ENCODE data around the gene SMC1B.
"Not testable (repeated sequence)": the region's sequence is repeated elsewhere in the genome, so short reads cannot be mapped to it uniquely, and the experiment has no call there.

Gene SMC1B

GRCh38 chr22:45359627-45360026 lies 53.8 kb downstream of the SMC1B start:
- H3K9ac ChIP-seq (ENCODE audit: low read length), result no peak overlapping the region
- H3K9me3 ChIP-seq (ENCODE audit: control insufficient read depth, low read depth, low read length), result no peaks in the 10 kb centered on the region
- no peaks in the 10 kb centered on the region for H3K27me3 ChIP-seq (ENCODE audit: control insufficient read depth, insufficient read depth, low read length)
- no peaks in the 10 kb centered on the region for H3K36me3 ChIP-seq (ENCODE audit: control insufficient read depth, low read depth, low read length)
- H3K4me1 ChIP-seq (ENCODE audit: control insufficient read depth, low read depth, low read length), result no peaks in the 10 kb centered on the region
- no peak overlapping the region for H3K27ac ChIP-seq (ENCODE audit: low read length)
- H3K4me3 ChIP-seq (ENCODE audit: low read length), result no peak overlapping the region

GRCh38 chr22:45358127-45358526 lies 55.3 kb downstream of the SMC1B start:
- Histone ChIP-seq H3K27me3 (ENCODE audit: control insufficient read depth, insufficient read depth, low read length) (no peaks in the 10 kb centered on the region), H3K9me3 (ENCODE audit: control insufficient read depth, low read depth, low read length) (no peaks in the 10 kb centered on the region), H3K4me3 (ENCODE audit: low read length) (no peak overlapping the region), H3K9ac (ENCODE audit: low read length) (no peak overlapping the region), H3K27ac (ENCODE audit: low read length) (no peak overlapping the region), H3K36me3 (ENCODE audit: control insufficient read depth, low read depth, low read length) (no peaks in the 10 kb centered on the region), H3K4me1 (ENCODE audit: control insufficient read depth, low read depth, low read length) (no peaks in the 10 kb centered on the region)

- no peaks in the 10 kb centered on the region for H3K4me1 ChIP-seq (ENCODE audit: control insufficient read depth, low read depth, low read length)
Measured at GRCh38 chr22:45357490-45357889, 55.9 kb downstream of the SMC1B start.

GRCh38 chr22:45353786-45354185 lies 59.6 kb downstream of the SMC1B start:
- Histone ChIP-seq H3K9ac (ENCODE audit: low read length) (no peak overlapping the region), H3K9me3 (ENCODE audit: control insufficient read depth, low read depth, low read length) (no peaks in the 10 kb centered on the region), H3K4me3 (ENCODE audit: low read length) (no peak overlapping the region), H3K4me1 (ENCODE audit: control insufficient read depth, low read depth, low read length) (no peaks in the 10 kb centered on the region), H3K27ac (ENCODE audit: low read length) (no peak overlapping the region), H3K27me3 (ENCODE audit: control insufficient read depth, insufficient read depth, low read length) (no peaks in the 10 kb centered on the region), H3K36me3 (ENCODE audit: control insufficient read depth, low read depth, low read length) (no peaks in the 10 kb centered on the region)

More at GRCh38 chr22:45357490-45357889, 55.9 kb downstream of the SMC1B start:
- Histone ChIP-seq H3K27me3 (ENCODE audit: control insufficient read depth, insufficient read depth, low read length) (no peaks in the 10 kb centered on the region), H3K9me3 (ENCODE audit: control insufficient read depth, low read depth, low read length) (no peaks in the 10 kb centered on the region), H3K36me3 (ENCODE audit: control insufficient read depth, low read depth, low read length) (no peaks in the 10 kb centered on the region), H3K27ac (ENCODE audit: low read length) (no peak overlapping the region), H3K9ac (ENCODE audit: low read length) (no peak overlapping the region), H3K4me3 (ENCODE audit: low read length) (no peak overlapping the region)

- H3K9ac ChIP-seq (ENCODE audit: low read length); H3K27ac ChIP-seq (ENCODE audit: low read length); H3K27me3 ChIP-seq (ENCODE audit: control insufficient read depth, insufficient read depth, low read length); H3K4me3 ChIP-seq (ENCODE audit: low read length); H3K4me1 ChIP-seq (ENCODE audit: control insufficient read depth, low read depth, low read length); H3K9me3 ChIP-seq (ENCODE audit: control insufficient read depth, low read depth, low read length); H3K36me3 ChIP-seq (ENCODE audit: control insufficient read depth, low read depth, low read length): not testable (repeated sequence)
Measured at GRCh38 chr22:45352757-45353156, 60.6 kb downstream of the SMC1B start.

GRCh38 chr22:45351956-45352355 lies 61.4 kb downstream of the SMC1B start:
- Histone ChIP-seq H3K27ac (ENCODE audit: low read length) (no peak overlapping the region), H3K4me1 (ENCODE audit: control insufficient read depth, low read depth, low read length) (no peaks in the 10 kb centered on the region), H3K4me3 (ENCODE audit: low read length) (no peak overlapping the region), H3K9ac (ENCODE audit: low read length) (no peak overlapping the region), H3K27me3 (ENCODE audit: control insufficient read depth, insufficient read depth, low read length) (no peaks in the 10 kb centered on the region), H3K9me3 (ENCODE audit: control insufficient read depth, low read depth, low read length) (no peaks in the 10 kb centered on the region), H3K36me3 (ENCODE audit: control insufficient read depth, low read depth, low read length) (no peaks in the 10 kb centered on the region)

- no peaks in the 10 kb centered on the region for H3K4me1 ChIP-seq (ENCODE audit: control insufficient read depth, low read depth, low read length)
- no peak overlapping the region for H3K27ac ChIP-seq (ENCODE audit: low read length)
- no peaks in the 10 kb centered on the region for H3K36me3 ChIP-seq (ENCODE audit: control insufficient read depth, low read depth, low read length)
- no peaks in the 10 kb centered on the region for H3K9me3 ChIP-seq (ENCODE audit: control insufficient read depth, low read depth, low read length)
- H3K4me3 ChIP-seq (ENCODE audit: low read length), result no peak overlapping the region
- H3K27me3 ChIP-seq (ENCODE audit: control insufficient read depth, insufficient read depth, low read length), result no peaks in the 10 kb centered on the region
- no peak overlapping the region for H3K9ac ChIP-seq (ENCODE audit: low read length)
Measured at GRCh38 chr22:45349916-45350315, 63.5 kb downstream of the SMC1B start.

GRCh38 chr22:45344334-45344733 lies 69.1 kb downstream of the SMC1B start:
- Histone ChIP-seq H3K27me3 (ENCODE audit: control insufficient read depth, insufficient read depth, low read length) (no peaks in the 10 kb centered on the region), H3K4me3 (ENCODE audit: low read length) (no peak overlapping the region), H3K9ac (ENCODE audit: low read length) (no peak overlapping the region), H3K4me1 (ENCODE audit: control insufficient read depth, low read depth, low read length) (no peaks in the 10 kb centered on the region), H3K27ac (ENCODE audit: low read length) (no peak overlapping the region), H3K36me3 (ENCODE audit: control insufficient read depth, low read depth, low read length) (peaks cover 8% of the 10 kb centered on the region), H3K9me3 (ENCODE audit: control insufficient read depth, low read depth, low read length) (no peaks in the 10 kb centered on the region)

- H3K9ac ChIP-seq (ENCODE audit: low read length), result no peak overlapping the region
- no peaks in the 10 kb centered on the region for H3K9me3 ChIP-seq (ENCODE audit: control insufficient read depth, low read depth, low read length)
- H3K27me3 ChIP-seq (ENCODE audit: control insufficient read depth, insufficient read depth, low read length), result no peaks in the 10 kb centered on the region
- peaks cover 8% of the 10 kb centered on the region for H3K36me3 ChIP-seq (ENCODE audit: control insufficient read depth, low read depth, low read length)
- H3K4me3 ChIP-seq (ENCODE audit: low read length), result no peak overlapping the region
- H3K27ac ChIP-seq (ENCODE audit: low read length), result no peak overlapping the region
- no peaks in the 10 kb centered on the region for H3K4me1 ChIP-seq (ENCODE audit: control insufficient read depth, low read depth, low read length)
Measured at GRCh38 chr22:45343143-45343542, 70.3 kb downstream of the SMC1B start.

- H3K36me3 ChIP-seq (ENCODE audit: control insufficient read depth, low read depth, low read length), result peaks cover 11% of the 10 kb centered on the region
- H3K4me3 ChIP-seq (ENCODE audit: low read length), result no peak overlapping the region
- no peak overlapping the region for H3K9ac ChIP-seq (ENCODE audit: low read length)
- no peaks in the 10 kb centered on the region for H3K27me3 ChIP-seq (ENCODE audit: control insufficient read depth, insufficient read depth, low read length)
- no peaks in the 10 kb centered on the region for H3K9me3 ChIP-seq (ENCODE audit: control insufficient read depth, low read depth, low read length)
- no peaks in the 10 kb centered on the region for H3K4me1 ChIP-seq (ENCODE audit: control insufficient read depth, low read depth, low read length)
- H3K27ac ChIP-seq (ENCODE audit: low read length), result no peak overlapping the region
Measured at GRCh38 chr22:45341498-45341897, 71.9 kb downstream of the SMC1B start.

- H3K9me3 ChIP-seq (ENCODE audit: control insufficient read depth, low read depth, low read length), result no peaks in the 10 kb centered on the region
- peaks cover 14% of the 10 kb centered on the region for H3K36me3 ChIP-seq (ENCODE audit: control insufficient read depth, low read depth, low read length)
- H3K27me3 ChIP-seq (ENCODE audit: control insufficient read depth, insufficient read depth, low read length), result no peaks in the 10 kb centered on the region
- H3K4me1 ChIP-seq (ENCODE audit: control insufficient read depth, low read depth, low read length), result no peaks in the 10 kb centered on the region
- no peak overlapping the region for H3K9ac ChIP-seq (ENCODE audit: low read length)
- H3K27ac ChIP-seq (ENCODE audit: low read length), result no peak overlapping the region
- H3K4me3 ChIP-seq (ENCODE audit: low read length), result no peak overlapping the region
Measured at GRCh38 chr22:45340323-45340722, 73.1 kb downstream of the SMC1B start.

GRCh38 chr22:45338795-45339194 lies 74.6 kb downstream of the SMC1B start:
- peaks cover 24% of the 10 kb centered on the region for H3K36me3 ChIP-seq (ENCODE audit: control insufficient read depth, low read depth, low read length)
- no peaks in the 10 kb centered on the region for H3K9me3 ChIP-seq (ENCODE audit: control insufficient read depth, low read depth, low read length)
- H3K27ac ChIP-seq (ENCODE audit: low read length), result no peak overlapping the region
- no peaks in the 10 kb centered on the region for H3K4me1 ChIP-seq (ENCODE audit: control insufficient read depth, low read depth, low read length)
- H3K27me3 ChIP-seq (ENCODE audit: control insufficient read depth, insufficient read depth, low read length), result no peaks in the 10 kb centered on the region
- H3K9ac ChIP-seq (ENCODE audit: low read length), result no peak overlapping the region
- no peak overlapping the region for H3K4me3 ChIP-seq (ENCODE audit: low read length)

All from iPS-18a (cell line).